Measurements from ENCODE around the gene CTTNBP2.

GRCh38 chr7:117774943-117775342, 98.3 kb downstream of the CTTNBP2 start:
- TF ChIP-seq CTCF (IDR thresholded peaks at IDR 0.05) (no peak), POLR2AphosphoS5 (IDR thresholded peaks at IDR 0.05) (no peak)
